HG03025 (cell line): Measurements from ENCODE around the gene RELT.

ENCODE experiments used
- ATAC-seq: cut with Tn5 transposase; IDR thresholded peaks from one replicate; pipeline ENCODE4 v1.9.1; 2021; ENCODE audit warnings: mild to moderate bottlenecking, moderate library complexity; ENCODE audit not compliant: unreplicated experiment, low FRiP score

Gene RELT

GRCh38 chr11:73346186-73346935 lies 29.8 kb upstream of the RELT start:
- no peak for ATAC-seq

GRCh38 chr11:73347067-73347466 lies 29.1 kb upstream of the RELT start:
- ATAC-seq: no peak

- no peak for ATAC-seq
Measured at GRCh38 chr11:73348838-73349237, 27.4 kb upstream of the RELT start.

GRCh38 chr11:73349633-73350032 lies 26.6 kb upstream of the RELT start:
- ATAC-seq: no peak

GRCh38 chr11:73350908-73351636 lies 25.1 kb upstream of the RELT start:
- no peak for ATAC-seq

- no peak for ATAC-seq
Measured at GRCh38 chr11:73353422-73353821, 22.8 kb upstream of the RELT start.

- no peak for ATAC-seq
Measured at GRCh38 chr11:73355109-73355508, 21.1 kb upstream of the RELT start.

GRCh38 chr11:73356979-73357860 lies 19.0 kb upstream of the RELT start:
- ATAC-seq: no peak

GRCh38 chr11:73358071-73358470 lies 18.1 kb upstream of the RELT start:
- ATAC-seq: no peak

GRCh38 chr11:73359341-73359740 lies 16.9 kb upstream of the RELT start:
- no peak for ATAC-seq

- no peak for ATAC-seq
Measured at GRCh38 chr11:73359930-73360742, 16.1 kb upstream of the RELT start.

GRCh38 chr11:73360743-73361369 lies 15.3 kb upstream of the RELT start:
- ATAC-seq: no peak

GRCh38 chr11:73361953-73362776 lies 14.0 kb upstream of the RELT start:
- ATAC-seq: no peak

- ATAC-seq: no peak
Measured at GRCh38 chr11:73363147-73363546, 13.1 kb upstream of the RELT start.

GRCh38 chr11:73365352-73366264 lies 10.6 kb upstream of the RELT start:
- ATAC-seq: no peak

- ATAC-seq: no peak
Measured at GRCh38 chr11:73366265-73366610, 10.0 kb upstream of the RELT start.

- no peak for ATAC-seq
Measured at GRCh38 chr11:73366953-73367352, 9.2 kb upstream of the RELT start.

- ATAC-seq: no peak
Measured at GRCh38 chr11:73367482-73368024, 8.6 kb upstream of the RELT start.
